ENCODE data around the gene GSTM3. TPM values are rescaled to one million over a fixed set of nuclear protein-coding genes. Genes with fewer than 3 reads are reported as not detected.
A peak's percentile ranks its signal among the peaks of the same experiment; 100 is the strongest.

GSTM3 gene
- 40.8 and 49.2 TPM in 2 replicates for total RNA-seq (2014; rRNA removed; shearing (Covaris generic))

GRCh38 chr1:109740615-109741373 is at the start of gene GSTM3:
TSS of gene GSTM3 (minus strand) at chr1:109741038. CDS start at chr1:109740287, 751 bp downstream.
- no peak for DNase-seq (ENCODE audit: low spot score)

DNA sequence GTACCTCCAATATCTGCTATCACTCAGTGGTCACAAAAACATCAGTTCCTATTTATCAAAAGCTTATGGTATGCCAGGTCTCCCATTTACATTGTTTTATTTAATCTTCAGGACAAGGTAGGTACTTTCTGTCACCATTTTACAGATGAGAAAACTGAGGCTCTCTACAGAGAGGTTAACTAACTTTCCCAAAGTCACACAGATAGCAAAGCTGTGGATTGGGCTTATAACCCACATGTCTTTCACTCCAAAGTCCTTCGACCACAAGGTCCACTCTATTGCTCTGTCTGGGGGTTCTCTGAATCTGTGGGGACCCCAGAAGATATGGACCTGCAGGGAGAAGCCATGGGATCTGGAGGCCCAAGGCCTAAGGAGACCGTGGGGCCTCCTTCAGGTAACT is 49.5 kb upstream of the GSTM3 start:
- no peak for DNase-seq (ENCODE audit: low spot score)

DNA sequence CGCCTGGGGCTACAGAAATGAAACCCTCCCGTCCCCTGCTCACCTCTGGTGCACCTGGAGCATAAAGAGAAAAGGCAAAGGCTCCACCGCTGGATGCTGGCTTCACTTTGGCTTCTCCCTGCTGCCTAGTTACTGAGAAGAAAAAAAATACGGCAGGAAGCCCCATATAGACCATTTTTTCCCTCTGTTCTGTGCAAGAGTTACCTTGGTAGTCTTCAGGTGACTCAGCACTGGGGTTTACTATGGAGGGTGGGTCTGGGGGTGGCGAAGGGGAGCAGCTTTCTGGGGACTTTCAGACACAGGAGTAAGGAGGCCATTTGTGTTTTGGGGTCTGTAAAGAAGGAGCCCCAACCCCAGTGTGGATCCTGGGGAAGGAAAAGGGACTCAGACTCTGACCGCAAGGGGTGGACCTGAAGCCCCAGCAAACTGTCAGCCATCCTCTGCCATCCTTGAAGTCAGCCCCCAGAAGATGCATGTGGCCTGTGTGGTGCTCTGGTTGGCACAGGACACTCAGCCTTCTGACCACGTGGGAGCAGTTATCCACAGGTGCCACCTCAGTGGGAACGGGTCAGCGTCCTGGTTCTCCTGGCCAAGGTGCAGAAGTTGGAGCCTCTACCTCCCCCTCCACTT is 48.8 kb upstream of the GSTM3 start:
- DNase-seq (ENCODE audit: low spot score): no peak

- no peak for DNase-seq (ENCODE audit: low spot score)
Measured at GRCh38 chr1:109788695-109789521, 48.1 kb upstream of the GSTM3 start.

DNA sequence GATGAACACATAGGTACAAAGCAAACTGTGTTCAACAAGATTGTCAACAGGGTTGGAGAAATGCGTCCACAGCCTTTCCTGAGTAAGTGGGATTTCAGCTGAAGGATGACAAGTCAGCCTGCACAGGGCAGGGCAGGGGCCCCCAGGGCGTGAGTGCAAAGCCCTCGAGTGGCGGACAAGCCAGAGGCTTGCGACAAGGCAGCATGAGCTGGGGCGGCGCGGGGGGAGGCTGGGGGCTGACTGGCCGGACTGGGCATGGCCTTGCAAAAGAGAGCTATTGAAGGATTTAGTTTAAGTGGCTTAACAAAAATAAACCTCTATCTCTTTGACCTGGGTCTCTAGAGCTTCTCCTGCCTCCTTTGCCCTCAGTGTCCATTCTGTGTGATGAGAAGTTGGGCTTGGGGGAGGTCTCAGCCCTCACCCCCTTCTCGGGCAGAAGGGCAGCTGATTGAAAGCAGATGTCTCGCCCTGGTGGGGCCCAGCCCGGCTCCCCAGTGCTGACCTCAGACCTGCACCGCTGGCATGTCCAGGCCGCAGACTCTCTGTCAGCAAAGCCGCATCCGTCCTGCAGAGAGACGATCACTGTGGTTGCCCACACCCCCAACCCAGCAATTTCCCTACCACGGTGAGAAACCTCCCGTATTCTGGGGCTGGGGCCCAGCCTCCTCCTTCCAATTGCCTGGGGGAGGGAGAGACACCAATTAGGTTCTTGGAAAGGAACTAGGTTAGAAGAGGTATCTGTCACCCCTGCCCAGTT is 47.2 kb upstream of the GSTM3 start:
- no peak for DNase-seq (ENCODE audit: low spot score)

DNA sequence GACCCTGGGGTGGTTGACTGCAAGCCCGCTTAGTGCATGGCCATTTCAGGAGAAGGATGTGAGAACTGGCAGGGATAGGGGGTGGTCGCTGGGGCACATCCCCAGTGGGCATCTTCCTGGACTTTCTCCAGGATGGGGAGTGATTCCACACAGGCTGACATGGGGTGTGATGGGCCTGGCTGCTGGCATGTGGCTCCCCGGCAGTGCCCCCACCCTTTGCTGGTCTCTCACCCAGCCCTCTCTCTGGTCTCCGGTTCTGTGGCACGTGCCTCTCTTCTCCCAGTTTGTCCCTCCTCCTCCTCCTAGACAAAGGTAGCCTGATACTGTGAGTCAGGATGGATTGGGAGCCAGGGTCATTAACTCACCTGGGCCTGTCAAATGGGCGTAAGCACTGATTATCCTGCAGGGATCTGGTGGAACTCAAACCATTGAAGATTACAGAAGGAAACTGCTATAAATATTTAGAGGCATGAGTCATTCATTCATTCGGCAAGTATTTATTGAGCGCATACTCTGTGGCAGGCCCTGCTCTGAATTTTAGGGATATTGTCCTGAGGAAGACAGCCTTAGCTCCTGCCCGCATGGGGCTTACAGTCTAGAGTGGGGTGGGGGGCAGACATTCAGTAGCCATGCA is 46.5 kb upstream of the GSTM3 start:
- DNase-seq (ENCODE audit: low spot score): no peak

GRCh38 chr1:109786531-109787021 is 45.7 kb upstream of the GSTM3 start:
- peak; percentile 71 for DNase-seq (ENCODE audit: low spot score)

GRCh38 chr1:109786112-109786480 is 45.3 kb upstream of the GSTM3 start:
- no peak for DNase-seq (ENCODE audit: low spot score)

DNA sequence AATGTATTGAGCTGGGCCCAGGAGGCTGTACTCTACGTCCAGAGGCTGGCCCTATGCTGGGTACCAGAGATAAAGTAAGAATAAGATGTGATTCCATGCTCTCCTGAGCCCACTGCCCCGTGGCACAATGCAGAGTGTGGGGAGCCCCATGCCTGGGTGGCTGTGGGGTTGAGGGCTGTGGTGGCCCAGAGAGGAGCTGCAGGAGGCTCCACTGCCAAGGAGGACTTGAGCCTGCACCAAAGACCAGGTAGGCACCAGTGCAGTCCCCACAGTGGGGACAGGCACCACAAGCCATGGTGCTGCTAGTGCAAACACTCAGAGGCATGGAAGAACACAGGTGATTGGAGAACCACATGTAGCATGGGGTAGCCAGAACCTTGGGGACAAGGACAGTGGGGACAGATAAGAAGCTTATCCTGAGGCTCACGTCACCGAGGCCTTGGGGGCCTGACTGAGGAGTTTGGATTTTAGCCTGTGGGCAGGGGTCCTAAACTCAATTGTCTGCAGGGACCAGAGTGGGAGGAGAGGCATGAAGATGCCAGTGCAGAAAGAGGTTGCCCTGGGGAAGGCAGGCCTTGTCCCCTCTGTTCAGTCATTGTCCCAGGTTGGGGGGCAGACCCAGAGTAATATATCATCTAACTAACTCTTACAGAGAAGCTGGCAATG is 44.7 kb upstream of the GSTM3 start:
- no peak for DNase-seq (ENCODE audit: low spot score)

- DNase-seq (ENCODE audit: low spot score): no peak
Measured at GRCh38 chr1:109784551-109785252, 43.9 kb upstream of the GSTM3 start.

DNA sequence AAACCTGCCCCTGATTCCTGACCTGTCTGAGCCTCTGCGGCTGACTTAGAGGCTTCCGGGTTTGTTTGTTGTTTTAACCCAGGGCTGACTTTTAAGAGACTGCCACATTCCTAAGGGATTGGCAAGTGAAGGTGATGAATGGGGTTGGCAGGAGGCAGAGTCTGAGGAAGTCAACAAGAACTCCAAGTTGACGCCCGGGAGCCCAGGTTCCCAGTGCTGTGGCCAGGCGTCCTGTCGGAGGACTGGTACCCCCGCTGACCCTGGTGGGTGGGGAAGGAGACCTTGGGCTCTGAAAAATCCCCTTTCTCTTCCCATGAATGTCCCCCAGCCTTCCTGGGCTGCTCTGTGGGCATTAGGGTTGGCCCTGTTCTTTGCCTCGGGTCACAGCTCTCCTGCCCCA is 42.6 kb upstream of the GSTM3 start:
- DNase-seq (ENCODE audit: low spot score): peak; percentile 91

DNA sequence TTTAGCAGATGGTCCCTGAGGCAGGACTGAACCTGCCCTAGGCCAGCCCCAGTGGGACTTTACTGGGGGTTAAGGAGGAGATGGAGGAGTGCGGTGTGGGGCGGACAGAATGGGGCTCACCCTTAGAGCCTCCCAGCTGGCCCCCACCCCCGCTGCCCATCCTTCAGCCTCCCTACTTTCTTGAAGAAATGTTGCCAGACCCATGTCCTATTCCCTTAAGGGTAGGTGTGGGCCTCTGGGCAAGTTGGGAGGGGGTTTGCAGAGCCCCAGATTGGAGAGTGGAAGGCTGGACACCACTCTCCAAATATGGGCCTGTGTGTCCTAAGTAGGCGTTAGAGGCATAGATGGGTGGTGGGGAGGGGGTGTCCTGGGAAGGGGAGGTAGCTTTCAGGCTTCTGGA is 42.1 kb upstream of the GSTM3 start:
- no peak for DNase-seq (ENCODE audit: low spot score)

DNA sequence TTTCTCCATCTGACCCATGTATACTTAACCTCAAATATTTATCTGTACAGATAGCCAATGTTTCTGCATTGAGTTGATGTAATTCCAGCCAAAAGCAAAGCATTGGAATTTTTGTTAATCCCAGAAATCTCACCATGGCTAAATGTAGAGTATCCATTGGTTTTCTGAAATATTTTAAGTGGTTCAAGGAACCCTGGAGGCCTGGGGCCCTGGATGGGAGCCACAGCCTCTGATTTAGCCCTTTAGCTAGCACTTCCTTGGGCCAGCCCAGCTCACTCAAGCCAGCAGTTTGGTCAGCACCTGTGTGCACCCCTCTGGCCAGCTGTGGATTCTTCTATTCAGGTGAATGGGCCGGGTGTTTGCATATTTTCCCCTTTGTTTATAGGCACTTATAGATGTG is 41.7 kb upstream of the GSTM3 start:
- DNase-seq (ENCODE audit: low spot score): no peak

GRCh38 chr1:109781806-109782205 is 41.0 kb upstream of the GSTM3 start:
- DNase-seq (ENCODE audit: low spot score): no peak

- DNase-seq (ENCODE audit: low spot score): no peak
Measured at GRCh38 chr1:109780982-109781381, 40.1 kb upstream of the GSTM3 start.

- no peak for DNase-seq (ENCODE audit: low spot score)
Measured at GRCh38 chr1:109777980-109778625, 37.3 kb upstream of the GSTM3 start.

DNA sequence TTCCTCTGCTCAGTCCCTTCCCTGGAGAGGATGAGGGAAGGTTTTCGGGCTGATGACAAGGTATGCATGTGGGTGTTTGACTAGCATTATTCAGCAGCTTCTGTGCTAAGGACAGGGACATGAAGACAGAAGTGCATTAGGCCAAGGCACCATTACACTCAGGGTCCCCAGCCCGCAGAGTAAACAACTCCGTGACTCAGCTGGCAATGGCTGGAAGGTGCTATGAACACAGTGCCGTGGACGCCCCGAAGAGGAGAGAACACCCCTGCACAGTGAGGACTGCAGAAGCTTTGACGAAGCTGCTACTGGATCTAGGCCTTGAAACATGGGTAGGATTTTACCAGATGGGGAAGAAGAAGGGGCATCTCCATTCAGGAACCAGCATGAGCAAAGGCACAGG is 36.6 kb upstream of the GSTM3 start:
- no peak for DNase-seq (ENCODE audit: low spot score)

DNA sequence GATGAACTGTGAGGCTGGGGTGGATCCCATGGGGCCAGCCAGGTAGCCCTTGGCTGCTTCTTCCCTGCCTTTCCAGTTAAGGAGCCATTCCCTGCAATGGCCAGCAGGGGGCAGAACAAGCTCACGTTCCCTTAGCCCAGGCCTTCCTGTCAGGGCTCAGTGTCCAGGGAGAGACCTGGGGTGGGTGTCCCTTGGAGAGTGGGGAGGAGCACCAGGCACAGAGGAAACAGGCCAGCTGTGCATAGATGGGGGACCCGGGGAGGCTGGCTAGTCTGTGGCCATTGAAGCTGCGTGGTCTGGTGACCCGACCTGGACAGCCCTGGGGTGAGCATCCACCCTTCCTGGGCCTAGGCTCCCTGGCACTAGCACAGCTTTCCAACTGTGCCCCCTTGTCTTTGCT is 36.1 kb upstream of the GSTM3 start:
- DNase-seq (ENCODE audit: low spot score): peak; percentile 75

GRCh38 chr1:109776206-109776835 is 35.5 kb upstream of the GSTM3 start:
- no peak for DNase-seq (ENCODE audit: low spot score)

All from A172 (cell line).